ENCODE measurements around the gene FLNB. TPM values are rescaled to one million over a fixed set of nuclear protein-coding genes. Genes with fewer than 3 reads are reported as not detected.

FLNB gene
- total RNA-seq, 4 donors from 2014 or later, result 116 to 533 (median 439) TPM

DNA sequence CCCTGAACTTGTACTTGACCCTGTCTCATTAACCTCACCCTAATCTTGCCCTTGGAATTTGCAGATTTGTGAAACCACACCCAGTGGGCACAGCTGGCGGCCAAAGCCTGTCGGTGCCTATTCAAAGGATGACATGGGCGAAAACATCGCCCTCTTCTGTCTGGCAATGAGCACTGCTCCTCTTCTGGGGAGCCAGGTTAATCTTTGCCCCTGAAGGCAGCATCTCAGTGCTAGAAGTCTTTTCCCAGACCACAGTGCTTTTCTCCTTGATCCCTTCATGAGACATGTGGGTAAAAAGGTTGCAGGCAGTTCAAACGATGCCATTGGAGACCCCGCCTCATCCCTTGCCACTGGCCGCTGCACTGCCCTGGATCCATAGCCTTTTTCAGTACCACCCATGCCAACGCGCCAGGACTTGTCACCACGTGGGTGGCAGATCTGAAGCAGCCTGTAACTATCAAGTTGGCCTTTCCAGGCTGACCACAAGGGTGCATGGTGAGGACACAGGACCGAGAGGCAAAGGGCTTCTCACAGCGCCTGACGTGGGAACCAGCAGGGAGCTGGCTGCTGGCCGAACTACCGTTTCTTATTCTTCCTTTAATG lies 209.1 kb downstream of the FLNB start:
- Histone ChIP-seq H3K27ac (peak overlapping the region in 1 of 4 donors; percentile 49), H3K4me1 (peaks cover 0 to 9% (median 4%) of the 10 kb centered on the region in 4 donors), H3K9me3 (no peaks in the 10 kb centered on the region), H3K4me3 (no peak overlapping the region), H3K36me3 (no peaks in the 10 kb centered on the region), H3K27me3 (no peaks in the 10 kb centered on the region)
- TF ChIP-seq, protein P1, sequence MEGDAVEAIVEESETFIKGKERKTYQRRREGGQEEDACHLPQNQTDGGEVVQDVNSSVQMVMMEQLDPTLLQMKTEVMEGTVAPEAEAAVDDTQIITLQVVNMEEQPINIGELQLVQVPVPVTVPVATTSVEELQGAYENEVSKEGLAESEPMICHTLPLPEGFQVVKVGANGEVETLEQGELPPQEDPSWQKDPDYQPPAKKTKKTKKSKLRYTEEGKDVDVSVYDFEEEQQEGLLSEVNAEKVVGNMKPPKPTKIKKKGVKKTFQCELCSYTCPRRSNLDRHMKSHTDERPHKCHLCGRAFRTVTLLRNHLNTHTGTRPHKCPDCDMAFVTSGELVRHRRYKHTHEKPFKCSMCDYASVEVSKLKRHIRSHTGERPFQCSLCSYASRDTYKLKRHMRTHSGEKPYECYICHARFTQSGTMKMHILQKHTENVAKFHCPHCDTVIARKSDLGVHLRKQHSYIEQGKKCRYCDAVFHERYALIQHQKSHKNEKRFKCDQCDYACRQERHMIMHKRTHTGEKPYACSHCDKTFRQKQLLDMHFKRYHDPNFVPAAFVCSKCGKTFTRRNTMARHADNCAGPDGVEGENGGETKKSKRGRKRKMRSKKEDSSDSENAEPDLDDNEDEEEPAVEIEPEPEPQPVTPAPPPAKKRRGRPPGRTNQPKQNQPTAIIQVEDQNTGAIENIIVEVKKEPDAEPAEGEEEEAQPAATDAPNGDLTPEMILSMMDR (IDR thresholded peaks at IDR 0.05), result peak; percentile 61 to 81 (median 78)
- TF ChIP-seq POLR2A (IDR thresholded peaks at IDR 0.05), result no peak
- peak; percentile 61 to 84 (median 69) for DNase-seq

DNA sequence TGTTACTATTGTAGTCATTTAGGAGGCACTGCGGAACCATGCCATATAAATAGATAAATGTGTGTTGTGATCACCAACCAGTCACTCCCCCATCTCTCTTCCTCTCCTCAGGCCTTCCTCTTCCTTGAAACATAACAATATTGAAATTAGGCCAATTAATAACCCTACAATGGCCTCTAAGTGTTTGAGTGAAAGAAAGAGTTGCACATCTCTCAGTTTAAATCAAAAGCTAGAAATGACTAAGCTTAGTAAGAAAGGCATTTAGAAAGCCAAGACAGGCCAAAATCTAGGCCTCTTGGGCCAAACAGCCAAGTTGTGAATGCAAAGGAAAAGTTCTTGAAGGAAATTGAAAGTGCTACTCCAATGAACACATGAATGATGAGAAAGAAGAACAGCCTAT lies 210.7 kb downstream of the FLNB start:
- no peak overlapping the region for H3K27ac ChIP-seq
- DNase-seq, result no peak
- H3K27me3 ChIP-seq, result no peaks in the 10 kb centered on the region
- no peak overlapping the region for H3K4me3 ChIP-seq
- H3K9me3 ChIP-seq, result no peaks in the 10 kb centered on the region
- H3K4me1 ChIP-seq, result peaks cover 0 to 9% (median 4%) of the 10 kb centered on the region in 4 donors
- TF ChIP-seq, protein P1 (IDR thresholded peaks at IDR 0.05), result no peak
- no peaks in the 10 kb centered on the region for H3K36me3 ChIP-seq

Other genes starting within 250 kb of the FLNB start
- gene DNASE1L3, start 202.6 kb downstream of the FLNB start, total RNA-seq, result 10 to 100 TPM in 1 of 4 donors, 1 to 10 TPM in 3; 1.9 to 47.0 (median 3.9) TPM
- 10 to 100 TPM in 3 of 4 donors, 1 to 10 TPM in 1; 9.1 to 97.6 (median 55.7) TPM for gene ABHD6, start 229.4 kb downstream of the FLNB start, total RNA-seq

All from Peyer's patch (tissue), 4 donors.